Measurements from ENCODE around the gene ADPRM. TPM values are rescaled to one million over a fixed set of nuclear protein-coding genes. Genes with fewer than 3 reads are reported as not detected.

ADPRM gene
- total and polyA plus RNA-seq, 2 experiments from 2014 or later, result 6.8 to 8.8 TPM

- Histone ChIP-seq H4K20me1 (replicated peaks; ENCODE audit: insufficient read depth) (no peaks in the 10 kb centered on the region), H3K27me3 (ENCODE audit: insufficient read depth) (no peaks in the 10 kb centered on the region), H3K27ac (ENCODE audit: low read depth) (no peak overlapping the region), H3F3A (replicated peaks; ENCODE audit: low read depth) (no peaks in the 10 kb centered on the region), H3K4me1 (ENCODE audit: insufficient read depth) (no peaks in the 10 kb centered on the region), H3K9me2 (ENCODE audit: insufficient read depth) (no peaks in the 10 kb centered on the region), H2AFZ (no peak overlapping the region), H3K4me3 (no peak overlapping the region), H3K79me2 (replicated peaks; ENCODE audit: insufficient read depth) (no peaks in the 10 kb centered on the region), H3K4me2 (no peak overlapping the region), H3K36me3 (ENCODE audit: insufficient read depth) (no peaks in the 10 kb centered on the region)
- no peaks in the 10 kb centered on the region; the same call in 2 of the 3 replicates for H3K9me3 Mint-ChIP-seq
- no peak overlapping the region for H3K4me3 Mint-ChIP-seq
- ATAC-seq (no peak), DNase-seq (ENCODE audit: low spot score) (no peak)
- peaks cover 3% of the 10 kb centered on the region for H3K27me3 Mint-ChIP-seq (ENCODE audit: insufficient read depth, low read depth, poor library complexity)
- TF ChIP-seq NANOG (IDR thresholded peaks at IDR 0.05; ENCODE audit: borderline replicate concordance), result no peak
- no peak for TF ChIP-seq CREB1 (CRISPR knock-in tag; IDR thresholded peaks at IDR 0.05; ENCODE audit: low read depth)
- TF ChIP-seq POLR2AphosphoS5 (IDR thresholded peaks at IDR 0.05; ENCODE audit: low read depth), result no peak
- TF ChIP-seq, protein P1, sequence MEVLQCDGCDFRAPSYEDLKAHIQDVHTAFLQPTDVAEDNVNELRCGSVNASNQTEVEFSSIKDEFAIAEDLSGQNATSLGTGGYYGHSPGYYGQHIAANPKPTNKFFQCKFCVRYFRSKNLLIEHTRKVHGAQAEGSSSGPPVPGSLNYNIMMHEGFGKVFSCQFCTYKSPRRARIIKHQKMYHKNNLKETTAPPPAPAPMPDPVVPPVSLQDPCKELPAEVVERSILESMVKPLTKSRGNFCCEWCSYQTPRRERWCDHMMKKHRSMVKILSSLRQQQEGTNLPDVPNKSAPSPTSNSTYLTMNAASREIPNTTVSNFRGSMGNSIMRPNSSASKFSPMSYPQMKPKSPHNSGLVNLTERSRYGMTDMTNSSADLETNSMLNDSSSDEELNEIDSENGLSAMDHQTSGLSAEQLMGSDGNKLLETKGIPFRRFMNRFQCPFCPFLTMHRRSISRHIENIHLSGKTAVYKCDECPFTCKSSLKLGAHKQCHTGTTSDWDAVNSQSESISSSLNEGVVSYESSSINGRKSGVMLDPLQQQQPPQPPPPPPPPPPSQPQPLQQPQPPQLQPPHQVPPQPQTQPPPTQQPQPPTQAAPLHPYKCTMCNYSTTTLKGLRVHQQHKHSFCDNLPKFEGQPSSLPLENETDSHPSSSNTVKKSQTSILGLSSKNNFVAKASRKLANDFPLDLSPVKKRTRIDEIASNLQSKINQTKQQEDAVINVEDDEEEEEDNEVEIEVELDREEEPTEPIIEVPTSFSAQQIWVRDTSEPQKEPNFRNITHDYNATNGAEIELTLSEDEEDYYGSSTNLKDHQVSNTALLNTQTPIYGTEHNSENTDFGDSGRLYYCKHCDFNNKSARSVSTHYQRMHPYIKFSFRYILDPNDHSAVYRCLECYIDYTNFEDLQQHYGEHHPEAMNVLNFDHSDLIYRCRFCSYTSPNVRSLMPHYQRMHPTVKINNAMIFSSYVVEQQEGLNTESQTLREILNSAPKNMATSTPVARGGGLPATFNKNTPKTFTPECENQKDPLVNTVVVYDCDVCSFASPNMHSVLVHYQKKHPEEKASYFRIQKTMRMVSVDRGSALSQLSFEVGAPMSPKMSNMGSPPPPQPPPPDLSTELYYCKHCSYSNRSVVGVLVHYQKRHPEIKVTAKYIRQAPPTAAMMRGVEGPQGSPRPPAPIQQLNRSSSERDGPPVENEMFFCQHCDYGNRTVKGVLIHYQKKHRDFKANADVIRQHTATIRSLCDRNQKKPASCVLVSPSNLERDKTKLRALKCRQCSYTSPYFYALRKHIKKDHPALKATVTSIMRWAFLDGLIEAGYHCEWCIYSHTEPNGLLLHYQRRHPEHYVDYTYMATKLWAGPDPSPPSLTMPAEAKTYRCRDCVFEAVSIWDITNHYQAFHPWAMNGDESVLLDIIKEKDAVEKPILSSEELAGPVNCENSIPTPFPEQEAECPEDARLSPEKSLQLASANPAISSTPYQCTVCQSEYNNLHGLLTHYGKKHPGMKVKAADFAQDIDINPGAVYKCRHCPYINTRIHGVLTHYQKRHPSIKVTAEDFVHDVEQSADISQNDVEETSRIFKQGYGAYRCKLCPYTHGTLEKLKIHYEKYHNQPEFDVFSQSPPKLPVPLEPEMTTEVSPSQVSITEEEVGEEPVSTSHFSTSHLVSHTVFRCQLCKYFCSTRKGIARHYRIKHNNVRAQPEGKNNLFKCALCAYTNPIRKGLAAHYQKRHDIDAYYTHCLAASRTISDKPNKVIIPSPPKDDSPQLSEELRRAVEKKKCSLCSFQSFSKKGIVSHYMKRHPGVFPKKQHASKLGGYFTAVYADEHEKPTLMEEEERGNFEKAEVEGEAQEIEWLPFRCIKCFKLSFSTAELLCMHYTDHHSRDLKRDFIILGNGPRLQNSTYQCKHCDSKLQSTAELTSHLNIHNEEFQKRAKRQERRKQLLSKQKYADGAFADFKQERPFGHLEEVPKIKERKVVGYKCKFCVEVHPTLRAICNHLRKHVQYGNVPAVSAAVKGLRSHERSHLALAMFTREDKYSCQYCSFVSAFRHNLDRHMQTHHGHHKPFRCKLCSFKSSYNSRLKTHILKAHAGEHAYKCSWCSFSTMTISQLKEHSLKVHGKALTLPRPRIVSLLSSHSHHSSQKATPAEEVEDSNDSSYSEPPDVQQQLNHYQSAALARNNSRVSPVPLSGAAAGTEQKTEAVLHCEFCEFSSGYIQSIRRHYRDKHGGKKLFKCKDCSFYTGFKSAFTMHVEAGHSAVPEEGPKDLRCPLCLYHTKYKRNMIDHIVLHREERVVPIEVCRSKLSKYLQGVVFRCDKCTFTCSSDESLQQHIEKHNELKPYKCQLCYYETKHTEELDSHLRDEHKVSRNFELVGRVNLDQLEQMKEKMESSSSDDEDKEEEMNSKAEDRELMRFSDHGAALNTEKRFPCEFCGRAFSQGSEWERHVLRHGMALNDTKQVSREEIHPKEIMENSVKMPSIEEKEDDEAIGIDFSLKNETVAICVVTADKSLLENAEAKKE (CRISPR knock-in tag; IDR thresholded peaks at IDR 0.05), result no peak
- TF ChIP-seq ETS1 (IDR thresholded peaks at IDR 0.05), result no peak
- TF ChIP-seq ZNF114 (CRISPR knock-in tag; IDR thresholded peaks at IDR 0.05), result no peak
- TF ChIP-seq ZNF331 (CRISPR knock-in tag; IDR thresholded peaks at IDR 0.05; ENCODE audit: low read depth), result no peak
- TF ChIP-seq EZH2 (IDR thresholded peaks at IDR 0.05; ENCODE audit: low read depth, unreplicated experiment), result no peak
- no peaks in the 10 kb centered on the region; the same call in 2 of the 3 replicates for H3K36me3 Mint-ChIP-seq (ENCODE audit: low read depth)
- no peak overlapping the region for H3K27ac Mint-ChIP-seq
- H3K4me1 Mint-ChIP-seq, result no peaks in the 10 kb centered on the region
Observed at GRCh38 chr17:10649602-10650001, 47.8 kb upstream of the ADPRM start.
